ENCODE measurements around the gene NEK10.

DNA sequence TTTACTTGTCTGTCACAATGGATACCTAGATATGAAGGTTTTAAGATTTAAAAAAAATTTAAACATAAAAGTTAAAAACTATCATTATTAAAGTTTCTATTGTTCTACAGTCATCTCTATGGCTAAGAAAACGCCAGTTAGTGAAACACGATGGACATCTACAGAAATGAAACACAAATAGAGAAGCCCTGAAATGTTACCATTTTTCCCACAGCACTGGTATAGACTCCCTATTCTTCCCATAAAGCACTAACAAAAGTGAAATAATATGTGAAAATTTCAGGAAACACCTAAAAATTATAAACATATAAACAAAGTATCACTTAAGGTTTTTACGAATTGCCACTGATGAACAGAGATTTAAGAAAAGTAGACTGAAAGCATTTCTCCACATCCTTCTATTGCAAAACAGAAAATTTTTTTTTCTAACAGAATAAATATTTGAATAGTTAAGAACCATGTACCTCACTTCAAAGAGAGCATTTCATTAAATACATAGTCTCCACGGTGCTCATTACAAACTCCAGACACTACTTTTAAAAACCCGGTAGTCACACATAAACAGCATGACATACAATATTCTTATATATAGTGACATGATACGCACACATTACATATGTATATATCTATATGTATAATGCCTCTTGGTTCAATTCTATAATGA lies 7.1 kb upstream of the NEK10 start:
- TF ChIP-seq EZH2 (IDR thresholded peaks at IDR 0.05; ENCODE audit: borderline replicate concordance, low read length), result no peak
- TF ChIP-seq, protein P1, sequence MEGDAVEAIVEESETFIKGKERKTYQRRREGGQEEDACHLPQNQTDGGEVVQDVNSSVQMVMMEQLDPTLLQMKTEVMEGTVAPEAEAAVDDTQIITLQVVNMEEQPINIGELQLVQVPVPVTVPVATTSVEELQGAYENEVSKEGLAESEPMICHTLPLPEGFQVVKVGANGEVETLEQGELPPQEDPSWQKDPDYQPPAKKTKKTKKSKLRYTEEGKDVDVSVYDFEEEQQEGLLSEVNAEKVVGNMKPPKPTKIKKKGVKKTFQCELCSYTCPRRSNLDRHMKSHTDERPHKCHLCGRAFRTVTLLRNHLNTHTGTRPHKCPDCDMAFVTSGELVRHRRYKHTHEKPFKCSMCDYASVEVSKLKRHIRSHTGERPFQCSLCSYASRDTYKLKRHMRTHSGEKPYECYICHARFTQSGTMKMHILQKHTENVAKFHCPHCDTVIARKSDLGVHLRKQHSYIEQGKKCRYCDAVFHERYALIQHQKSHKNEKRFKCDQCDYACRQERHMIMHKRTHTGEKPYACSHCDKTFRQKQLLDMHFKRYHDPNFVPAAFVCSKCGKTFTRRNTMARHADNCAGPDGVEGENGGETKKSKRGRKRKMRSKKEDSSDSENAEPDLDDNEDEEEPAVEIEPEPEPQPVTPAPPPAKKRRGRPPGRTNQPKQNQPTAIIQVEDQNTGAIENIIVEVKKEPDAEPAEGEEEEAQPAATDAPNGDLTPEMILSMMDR (IDR thresholded peaks at IDR 0.05; ENCODE audit: low read length), result no peak
